H1 (cell line): ENCODE data around the gene RNF5. TPM values are rescaled to one million over a fixed set of nuclear protein-coding genes. Genes with fewer than 3 reads are reported as not detected.

ENCODE experiments used
- CHD2 ChIP-seq: IDR thresholded peaks from 2 replicates; pipeline ENCODE4 v1.6.1; 2012; ENCODE audit warnings: low read length, improper control_type of control experiment
- CHD7 ChIP-seq: fragments of 300-600 bp; sonication (generic); IDR thresholded peaks from 2 replicates; pipeline ENCODE4 v1.7.1; 2012; ENCODE audit warnings: low read length, moderate library complexity, mild to moderate bottlenecking, inconsistent platforms; ENCODE audit not compliant: insufficient replicate concordance
- CTBP2 ChIP-seq: IDR thresholded peaks from 2 replicates; pipeline ENCODE4 v1.7.0; 2011; ENCODE audit warnings: borderline replicate concordance, mild to moderate bottlenecking, moderate library complexity, mixed read lengths, low read length; ENCODE audit not compliant: insufficient read depth, insufficient read length
- GTF2F1 ChIP-seq: IDR thresholded peaks from 2 replicates; pipeline ENCODE4 v1.6.1; 2012; ENCODE audit warnings: low read depth, low read length, improper control_type of control experiment, borderline replicate concordance
- JUN ChIP-seq: IDR thresholded peaks from 2 replicates; pipeline ENCODE4 v1.6.1; 2011; ENCODE audit warnings: low read depth, mild to moderate bottlenecking, improper control_type of control experiment, low read length
- KDM1A ChIP-seq: fragments of 200-600, 300-600 bp; sonication (generic); IDR thresholded peaks from 2 replicates; pipeline ENCODE4 v1.7.1; 2016; ENCODE audit warnings: mild to moderate bottlenecking, low read length, borderline replicate concordance
- PHF8 ChIP-seq: fragments of 200-600 bp; sonication (generic); conservative IDR thresholded peaks from 2 replicates; pipeline ENCODE4 v1.7.1; 2012; ENCODE audit warnings: low read depth, mild to moderate bottlenecking, inconsistent platforms, low read length, moderate library complexity
- SAP30 ChIP-seq: fragments of 300-600 bp; sonication (generic); IDR thresholded peaks from 2 replicates; pipeline ENCODE4 v1.7.1; 2012; ENCODE audit warnings: low read length, moderate library complexity, mild to moderate bottlenecking, inconsistent platforms; ENCODE audit not compliant: insufficient read depth, insufficient replicate concordance
- SIRT6 ChIP-seq: IDR thresholded peaks from one replicate; pipeline ENCODE4 v1.7.1; 2012; ENCODE audit warnings: low read length, inconsistent platforms
- SIX5 ChIP-seq: IDR thresholded peaks from 2 replicates; pipeline ENCODE4 v1.6.1; 2011; ENCODE audit warnings: mild to moderate bottlenecking, low read depth, low read length
- SP2 ChIP-seq: IDR thresholded peaks from 2 replicates; pipeline ENCODE4 v1.6.1; 2012; ENCODE audit warnings: mild to moderate bottlenecking, low read length, inconsistent platforms
- TBP ChIP-seq: IDR thresholded peaks from 2 replicates; pipeline ENCODE4 v1.6.1; 2011; ENCODE audit warnings: low read depth, low read length, improper control_type of control experiment
- TEAD4 ChIP-seq: IDR thresholded peaks from 2 replicates; pipeline ENCODE4 v1.6.1; 2012; ENCODE audit warnings: low read depth, low read length, inconsistent platforms, mixed read lengths
- polyA plus RNA-seq, 7 experiments: library from polyadenylated mRNA; depleted of rRNA in 3 of 7; stranded (reverse) in 5 of 7; unstranded in 2 of 7; fragments of >200 nt in 5 of 7; fragments of 200-250 nt in 2 of 7; gene quantifications; 1 replicate in 5 of 7; 2 replicates in 1 of 7; 4 replicates in 1 of 7; pipeline versions ENCODE4 v1.2.1 to v1.2.3, GENCODE V29; 2011 to 2013; ENCODE audit warnings: missing spikeins in 2 of 7, mixed read lengths in 2 of 7
- total RNA-seq: library from RNA; stranded (reverse); fragmentation: NEBNext Ultra II Directional; extraction: Animal tissue kit (Norgen Biotek cat#: 25700); gene quantifications from 2 replicates; pipeline ENCODE4 v1.2.1, GENCODE V29; 2021

RNF5 gene
- total and polyA plus RNA-seq, 2 of the 8 experiments (the other 6 are each of a cell fraction or from before 2014, with no cell fraction given): 90.0 to 158 TPM

GRCh38 chr6:32198345-32198696 lies 20.1 kb downstream of the RNF5 start (continued):
- no peak for TF ChIP-seq CHD7
- TF ChIP-seq JUN: no peak
- no peak for TF ChIP-seq SIRT6
- TF ChIP-seq SIX5: no peak
- no peak for TF ChIP-seq SP2
- no peak for TF ChIP-seq PHF8
- no peak for TF ChIP-seq KDM1A
- no peak for TF ChIP-seq SAP30
- TF ChIP-seq GTF2F1: no peak
- TF ChIP-seq TEAD4: no peak
- TF ChIP-seq TBP: no peak
- no peak for TF ChIP-seq CHD2
- no peak for TF ChIP-seq CTBP2
- TF ChIP-seq, all 59 proteins: peak for 0
